GM10266 (cell line): Measurements from ENCODE around the gene ECM2.

Source experiments
- DNase-seq: peaks from one replicate; pipeline ENCODE4 v3.0.0; 2012; ENCODE audit errors: extremely low spot score
- TF ChIP-seq, protein P1 (sequence below): IDR thresholded peaks from 2 replicates; pipeline ENCODE4 v1.5.1; 2012; ENCODE audit warnings: mild to moderate bottlenecking, low read depth; ENCODE audit not compliant: control insufficient read depth, insufficient read depth; ENCODE audit errors: missing control alignments

Gene ECM2

DNA sequence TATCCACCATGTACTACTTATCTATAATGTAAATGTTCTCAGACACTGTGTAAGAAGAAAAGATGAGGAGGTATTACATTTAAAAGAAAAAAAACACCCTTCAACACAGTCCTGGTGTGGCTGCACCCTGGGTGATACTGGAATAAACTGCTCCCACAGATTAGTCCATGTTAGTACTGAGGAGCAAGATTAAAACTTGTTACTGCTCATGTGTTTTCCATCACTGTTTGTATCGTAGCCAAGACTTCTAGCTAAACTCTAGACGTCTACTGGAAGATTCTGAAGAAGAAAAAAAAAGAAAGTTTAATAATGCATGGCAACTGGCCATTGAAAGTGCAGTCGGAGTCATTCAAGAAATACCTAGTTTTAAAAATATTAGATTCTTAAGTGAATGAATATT, 53.5 kb downstream of the ECM2 start, which contains the start of gene ASPN:
ASPN (minus strand) TSS at position 178 of the 400 bp plus-strand sequence.
- no peak for DNase-seq
- TF ChIP-seq, protein P1, sequence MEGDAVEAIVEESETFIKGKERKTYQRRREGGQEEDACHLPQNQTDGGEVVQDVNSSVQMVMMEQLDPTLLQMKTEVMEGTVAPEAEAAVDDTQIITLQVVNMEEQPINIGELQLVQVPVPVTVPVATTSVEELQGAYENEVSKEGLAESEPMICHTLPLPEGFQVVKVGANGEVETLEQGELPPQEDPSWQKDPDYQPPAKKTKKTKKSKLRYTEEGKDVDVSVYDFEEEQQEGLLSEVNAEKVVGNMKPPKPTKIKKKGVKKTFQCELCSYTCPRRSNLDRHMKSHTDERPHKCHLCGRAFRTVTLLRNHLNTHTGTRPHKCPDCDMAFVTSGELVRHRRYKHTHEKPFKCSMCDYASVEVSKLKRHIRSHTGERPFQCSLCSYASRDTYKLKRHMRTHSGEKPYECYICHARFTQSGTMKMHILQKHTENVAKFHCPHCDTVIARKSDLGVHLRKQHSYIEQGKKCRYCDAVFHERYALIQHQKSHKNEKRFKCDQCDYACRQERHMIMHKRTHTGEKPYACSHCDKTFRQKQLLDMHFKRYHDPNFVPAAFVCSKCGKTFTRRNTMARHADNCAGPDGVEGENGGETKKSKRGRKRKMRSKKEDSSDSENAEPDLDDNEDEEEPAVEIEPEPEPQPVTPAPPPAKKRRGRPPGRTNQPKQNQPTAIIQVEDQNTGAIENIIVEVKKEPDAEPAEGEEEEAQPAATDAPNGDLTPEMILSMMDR = no peak

DNA sequence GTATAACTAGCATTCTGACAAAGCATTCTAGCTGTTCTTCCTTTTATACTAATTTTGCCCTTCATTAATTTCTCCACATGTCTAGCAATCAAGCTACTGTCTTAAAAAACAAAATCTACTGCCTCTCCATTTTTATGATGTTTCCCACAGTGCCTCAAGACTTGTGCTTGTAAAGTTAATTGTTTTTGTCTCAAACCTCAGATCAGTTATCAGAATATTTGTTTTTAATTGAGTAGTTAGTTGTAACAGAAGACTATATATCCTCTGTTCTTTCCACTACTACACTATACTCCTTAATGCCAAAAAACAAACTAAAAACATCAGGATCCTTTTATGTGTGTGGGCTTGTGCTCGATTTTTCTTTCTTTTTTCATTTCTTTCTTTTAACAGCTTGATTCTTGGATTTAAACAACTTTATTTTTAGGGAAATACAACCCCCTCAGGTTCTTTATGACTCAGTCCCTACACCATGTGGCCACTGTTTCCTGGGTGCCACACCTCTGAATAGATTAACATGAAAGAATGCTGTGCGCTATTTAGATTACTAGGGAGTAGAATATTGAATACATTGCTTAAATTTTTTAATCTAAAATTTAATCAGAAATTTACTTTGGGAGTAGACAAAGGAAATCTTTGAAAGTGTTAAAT, 54.7 kb downstream of the ECM2 start:
- TF ChIP-seq, protein P1 = no peak
- DNase-seq = peak; percentile 16

DNA sequence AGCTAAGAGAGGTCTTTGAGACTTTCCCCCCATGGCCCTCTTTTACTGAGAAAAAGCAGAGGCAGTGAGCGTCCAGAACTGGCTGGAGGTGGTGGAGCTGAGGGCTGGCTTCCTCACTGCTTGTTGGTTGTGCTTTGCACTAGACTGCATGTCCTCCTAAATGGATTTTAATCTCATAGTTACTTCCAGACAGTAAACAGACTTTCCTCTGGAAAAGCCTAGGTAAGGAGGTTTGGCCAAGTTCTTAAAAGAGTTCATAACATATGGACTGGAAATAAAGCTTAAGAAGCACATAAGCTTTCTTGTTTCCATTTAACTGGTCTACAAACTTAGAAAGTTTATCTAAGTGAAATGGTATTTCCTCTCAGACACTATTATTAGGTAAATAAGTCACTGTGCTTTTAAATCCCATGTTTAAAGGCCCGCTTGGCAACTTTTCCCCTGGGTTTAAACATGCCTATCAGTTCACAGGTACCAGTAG, 55.5 kb downstream of the ECM2 start:
- TF ChIP-seq, protein P1 = no peak
- DNase-seq = no peak

DNA sequence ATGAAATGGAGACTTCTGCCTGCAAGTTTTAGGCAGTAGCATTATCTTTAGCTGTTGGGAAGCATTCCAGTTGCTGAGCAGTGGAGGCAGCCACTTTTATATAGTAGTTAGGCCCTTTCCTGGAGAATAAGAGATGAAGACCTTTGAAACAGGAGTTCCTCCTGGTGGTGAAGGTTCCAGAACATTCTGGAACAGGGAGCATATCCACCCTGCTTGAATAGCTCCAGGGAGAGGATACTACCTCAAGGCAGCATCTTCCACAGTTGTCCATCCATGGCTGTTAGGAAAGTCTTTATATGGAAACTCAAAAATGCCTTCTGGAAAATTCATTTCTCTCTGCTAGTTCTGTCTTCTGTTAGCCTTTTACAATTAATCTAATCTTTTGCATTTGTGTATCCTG, 56.4 kb downstream of the ECM2 start:
- DNase-seq = no peak
- TF ChIP-seq, protein P1 = no peak

DNA sequence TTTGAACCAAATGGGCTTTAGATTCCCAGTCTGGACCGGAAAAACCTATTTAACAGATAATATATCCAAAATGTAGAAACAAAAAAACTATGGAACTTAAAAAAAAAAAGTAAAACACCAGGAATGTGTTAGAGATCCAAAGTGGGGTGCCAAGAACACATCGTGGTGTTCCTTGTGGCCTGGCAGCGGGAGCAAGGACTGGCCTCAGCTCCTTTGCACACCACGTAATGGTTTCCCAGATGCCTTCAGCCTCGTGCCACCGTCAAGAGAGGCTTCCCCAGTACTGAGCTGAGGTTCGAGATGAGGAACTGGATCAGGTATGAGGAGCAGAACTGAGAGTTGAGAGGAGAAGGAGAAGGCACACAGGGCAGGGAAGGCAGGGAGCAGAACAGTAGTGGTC, 57.0 kb downstream of the ECM2 start:
- DNase-seq = no peak
- TF ChIP-seq, protein P1 = no peak

DNA sequence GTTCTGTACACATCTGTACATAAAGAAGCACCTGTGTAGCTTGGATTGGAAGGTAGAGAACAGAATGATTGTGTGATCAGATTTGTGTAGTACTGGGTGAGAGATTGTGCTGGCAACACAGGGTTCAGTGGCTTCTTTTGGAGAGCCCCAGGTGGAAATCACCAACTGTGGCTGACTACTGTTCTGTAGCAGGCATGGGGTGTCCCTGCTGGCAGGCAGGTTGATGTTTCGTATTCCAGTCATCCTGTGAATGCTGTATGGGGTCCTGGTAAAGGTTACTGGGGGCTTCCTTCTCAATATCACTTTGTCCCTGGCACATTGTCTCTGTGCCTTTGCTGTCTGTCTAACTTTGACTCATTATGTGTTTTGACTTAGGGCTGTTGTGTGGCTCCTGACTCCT, 58.8 kb downstream of the ECM2 start:
- TF ChIP-seq, protein P1 = no peak
- DNase-seq = peak; percentile 16

DNA sequence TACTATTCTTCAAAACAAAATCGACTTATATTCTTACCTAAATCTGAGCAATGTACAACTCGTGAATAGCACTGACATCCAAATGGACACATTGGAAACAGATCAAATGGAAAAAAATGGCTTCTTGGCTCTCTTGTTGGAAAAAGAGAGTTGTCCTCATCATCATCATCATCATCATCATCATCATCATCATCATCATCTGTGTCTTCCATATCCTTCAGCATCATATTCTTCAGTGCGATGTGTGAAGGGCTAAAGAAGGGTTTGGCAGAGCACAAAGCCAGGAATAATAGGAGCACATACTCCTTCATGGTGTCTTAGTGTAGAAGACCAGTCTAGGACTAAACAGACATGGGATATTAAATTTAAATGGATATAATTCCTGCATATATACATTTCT, 61.2 kb downstream of the ECM2 start:
- TF ChIP-seq, protein P1 = no peak
- DNase-seq = no peak
